Ascending aorta (tissue), 2 donors: ENCODE results near the gene UCHL5. TPM values are rescaled to one million over a fixed set of nuclear protein-coding genes. Genes with fewer than 3 reads are reported as not detected.

Source experiments
- DNase-seq, 2 donors: peaks; one replicate each; pipeline ENCODE4 v3.0.0-alpha.2; 2019; ENCODE audit warnings: low spot score in 2 of 2
- H3K27ac ChIP-seq, 2 donors: fragments of 200-600 bp; sonication (generic); one replicate each; pipeline ENCODE4 v1.5.1; 2016 to 2017; ENCODE audit warnings: mild to moderate bottlenecking in 1 of 2
- H3K27me3 ChIP-seq: fragments of 200-600 bp; sonication (generic); one replicate; pipeline ENCODE4 v1.5.1; 2017
- H3K36me3 ChIP-seq, 2 donors: fragments of 200-600 bp; sonication (generic); one replicate each; pipeline ENCODE4 v1.5.1; 2016
- H3K4me1 ChIP-seq, 2 donors: fragments of 200-600 bp; sonication (generic); one replicate each; pipeline ENCODE4 v1.5.1; 2016 to 2017; ENCODE audit warnings: mild to moderate bottlenecking in 1 of 2
- H3K4me3 ChIP-seq, 2 donors: fragments of 200-600 bp; sonication (generic); one replicate each; pipeline ENCODE4 v1.5.1; 2016 to 2017; ENCODE audit warnings: mild to moderate bottlenecking in 1 of 2
- H3K9me3 ChIP-seq, 2 donors: fragments of 200-600 bp; sonication (generic); one replicate each; pipeline ENCODE4 v1.5.1; 2016
- CTCF ChIP-seq, 3 experiments: fragments of 200-600 bp in 2 of 3; fragments of 450-650 bp in 1 of 3; sonication (generic) in 2 of 3; IDR thresholded peaks; one replicate each; pipeline ENCODE4 v1.5.1; 2016 to 2019; ENCODE audit warnings: antibody characterized with exemption in 3 of 3, mild to moderate bottlenecking in 1 of 3, moderate library complexity in 1 of 3
- intact Hi-C: fragments of 100-400 bp; cut with DNase I; formaldehyde crosslinking; loops from one replicate; pipeline ENCODE4 v1.15.1; 2023
- total RNA-seq: library from RNA; depleted of rRNA; stranded (reverse); fragments of >200 nt; gene quantifications from one replicate; pipeline ENCODE4 v1.1.0, GENCODE V29; 2016

Gene UCHL5
- total RNA-seq, 1 donor from 2014 or later = 4.2 TPM

GRCh38 chr1:193062698-193063463 lies 3.7 kb upstream of the UCHL5 start:
- H3K36me3 ChIP-seq = no peaks in the 10 kb centered on the region
- H3K27ac ChIP-seq = no peak overlapping the region
- H3K27me3 ChIP-seq = no peaks in the 10 kb centered on the region
- no peak for TF ChIP-seq CTCF (IDR thresholded peaks at IDR 0.05)
- intact Hi-C loops = no loop called here
- H3K4me1 ChIP-seq = peaks cover 3 to 22% of the 10 kb centered on the region in 2 donors
- no peaks in the 10 kb centered on the region for H3K9me3 ChIP-seq
- no peak for DNase-seq
- H3K4me3 ChIP-seq = no peak overlapping the region

GRCh38 chr1:193060938-193061337 lies 1.8 kb upstream of the UCHL5 start:
- intact Hi-C loops = no loop called here
- Histone ChIP-seq H3K36me3 (no peaks in the 10 kb centered on the region), H3K9me3 (no peaks in the 10 kb centered on the region), H3K27ac (peak overlapping the region; percentile 96), H3K4me3 (peak overlapping the region; percentile 77 to 83), H3K4me1 (peaks cover 3 to 26% of the 10 kb centered on the region in 2 donors), H3K27me3 (no peaks in the 10 kb centered on the region)
- no peak for DNase-seq
- no peak for TF ChIP-seq CTCF (IDR thresholded peaks at IDR 0.05)

GRCh38 chr1:193060406-193060805 lies 1.2 kb upstream of the UCHL5 start:
- no peaks in the 10 kb centered on the region for H3K27me3 ChIP-seq
- H3K4me3 ChIP-seq = peak overlapping the region; percentile 77 to 83
- peaks cover 3 to 26% of the 10 kb centered on the region in 2 donors for H3K4me1 ChIP-seq
- TF ChIP-seq CTCF (IDR thresholded peaks at IDR 0.05) = no peak
- H3K27ac ChIP-seq = peak overlapping the region; percentile 96
- intact Hi-C loops = no loop called here
- H3K9me3 ChIP-seq = no peaks in the 10 kb centered on the region
- no peak for DNase-seq
- H3K36me3 ChIP-seq = no peaks in the 10 kb centered on the region

GRCh38 chr1:193060115-193060403 lies 899 bp upstream of the UCHL5 start:
- peaks cover 3 to 26% of the 10 kb centered on the region in 2 donors for H3K4me1 ChIP-seq
- intact Hi-C loops = no loop called here
- DNase-seq = no peak

GRCh38 chr1:193058529-193059281 lies 455 bp downstream of the UCHL5 start:
- no peaks in the 10 kb centered on the region for H3K27me3 ChIP-seq
- TF ChIP-seq CTCF (IDR thresholded peaks at IDR 0.05) = no peak
- no peaks in the 10 kb centered on the region for H3K9me3 ChIP-seq
- H3K4me3 ChIP-seq = peak overlapping the region; percentile 77 to 83
- DNase-seq = peak; percentile 10 to 74
- no peaks in the 10 kb centered on the region for H3K36me3 ChIP-seq
- peak overlapping the region; percentile 96 for H3K27ac ChIP-seq
- intact Hi-C loops = loop anchor here (1.0 to 5.0 kb wide), 4 partner anchors 47 to 581 kb away; partner anchors contain the start of genes CDC73, GLRX2 and RGS2
- peaks cover 3 to 25% of the 10 kb centered on the region in 2 donors for H3K4me1 ChIP-seq

More at GRCh38 chr1:193060115-193060403, 899 bp upstream of the UCHL5 start:
- no peak for TF ChIP-seq CTCF (IDR thresholded peaks at IDR 0.05)
- H3K4me3 ChIP-seq = peak overlapping the region; percentile 77 to 83
- H3K9me3 ChIP-seq = no peaks in the 10 kb centered on the region
- H3K36me3 ChIP-seq = no peaks in the 10 kb centered on the region
- no peaks in the 10 kb centered on the region for H3K27me3 ChIP-seq
- H3K27ac ChIP-seq = peak overlapping the region; percentile 96
